OCI-LY1 (cell line): ENCODE data around the gene NPAS3.

Experiments used
- H2AFZ ChIP-seq: fragments of 200-600 bp; sonication (generic), shearing (Covaris generic); 2 replicates; pipeline ENCODE4 v1.6.0; 2014; ENCODE audit warnings: antibody characterized with exemption, mild to moderate bottlenecking, low read length
- H3F3A ChIP-seq: fragments of 200-600 bp; sonication (generic), shearing (Covaris generic); 2 replicates; pipeline ENCODE4 v1.6.0; 2014; ENCODE audit warnings: mild to moderate bottlenecking, antibody characterized with exemption, low read length, moderate library complexity; ENCODE audit not compliant: insufficient read depth
- H3K27ac ChIP-seq: fragments of 200-600 bp; sonication (generic); 2 replicates; pipeline ENCODE4 v1.5.1; 2014; ENCODE audit warnings: low read length, mixed run types, mild to moderate bottlenecking, low read depth; ENCODE audit not compliant: poor library complexity, severe bottlenecking
- H3K27me3 ChIP-seq: fragments of 200-600 bp; sonication (generic); 2 replicates; pipeline ENCODE4 v1.6.0; 2014; ENCODE audit warnings: antibody characterized with exemption, mild to moderate bottlenecking, low read length, moderate library complexity; ENCODE audit not compliant: insufficient read depth
- H3K36me3 ChIP-seq: fragments of 200-600 bp; sonication (generic); 2 replicates; pipeline ENCODE4 v1.6.1; 2014; ENCODE audit warnings: mild to moderate bottlenecking, antibody characterized with exemption, low read length, moderate library complexity, mixed read lengths; ENCODE audit not compliant: insufficient read depth
- H3K4me1 ChIP-seq: fragments of 200-600 bp; sonication (generic); 2 replicates; pipeline ENCODE4 v1.5.1; 2014; ENCODE audit warnings: mild to moderate bottlenecking, low read length, moderate library complexity; ENCODE audit not compliant: insufficient read depth, severe bottlenecking
- H3K4me2 ChIP-seq: fragments of 200-600 bp; sonication (generic), shearing (Covaris generic); 2 replicates; pipeline ENCODE4 v1.6.1; 2014; ENCODE audit warnings: low read length
- H3K4me3 ChIP-seq: fragments of 200-600 bp; sonication (generic); 2 replicates; pipeline ENCODE4 v1.5.1; 2014; ENCODE audit warnings: low read length, low read depth, mild to moderate bottlenecking, mixed read lengths; ENCODE audit not compliant: poor library complexity, severe bottlenecking
- H3K79me2 ChIP-seq: fragments of 200-600 bp; shearing (Covaris generic); 2 replicates; pipeline ENCODE4 v1.6.1; 2016; ENCODE audit warnings: mixed run types, low read length, mixed read lengths; ENCODE audit not compliant: insufficient read depth
- H3K9ac ChIP-seq: fragments of 200-600 bp; sonication (generic), shearing (Covaris generic); 2 replicates; pipeline ENCODE4 v1.6.1; 2014; ENCODE audit warnings: mild to moderate bottlenecking, low read length, mixed read lengths
- H3K9me2 ChIP-seq: fragments of 200-600 bp; sonication (generic), shearing (Covaris generic); 2 replicates; pipeline ENCODE4 v1.6.1; 2014; ENCODE audit warnings: low read depth, mild to moderate bottlenecking, low read length, mixed read lengths
- H3K9me3 ChIP-seq: fragments of 200-600 bp; shearing (Covaris generic); 2 replicates; pipeline ENCODE4 v1.6.1; 2014; ENCODE audit warnings: low read length, mixed read lengths
- H4K20me1 ChIP-seq: fragments of 200-600 bp; sonication (generic), shearing (Covaris generic); 2 replicates; pipeline ENCODE4 v1.6.0; 2016; ENCODE audit warnings: mild to moderate bottlenecking, low read length; ENCODE audit not compliant: insufficient read depth
- CTCF ChIP-seq: fragments of 200-600 bp; sonication (generic), shearing (Covaris generic); IDR thresholded peaks from 2 replicates; pipeline ENCODE4 v1.5.1; 2017; ENCODE audit warnings: mild to moderate bottlenecking, antibody characterized with exemption, low read length, moderate library complexity, mixed read lengths
- EZH2 ChIP-seq: fragments of 200-600 bp; sonication (generic), shearing (Covaris generic); IDR thresholded peaks from 2 replicates; pipeline ENCODE4 v1.8.0; 2017; ENCODE audit warnings: borderline replicate concordance, mixed run types, mild to moderate bottlenecking, antibody characterized with exemption, low read length, moderate library complexity, mixed read lengths

NPAS3 gene

GRCh38 chr14:32984241-32984930 lies 45.7 kb downstream of the NPAS3 start:
- Histone ChIP-seq H3K9ac (no peak overlapping the region), H3K27me3 (no peaks in the 10 kb centered on the region), H3F3A (no peaks in the 10 kb centered on the region), H3K4me2 (no peak overlapping the region), H3K36me3 (no peaks in the 10 kb centered on the region), H3K4me3 (no peak overlapping the region), H2AFZ (no peak overlapping the region), H3K27ac (no peak overlapping the region), H4K20me1 (no peaks in the 10 kb centered on the region), H3K9me2 (no peaks in the 10 kb centered on the region), H3K4me1 (peaks cover 30% of the 10 kb centered on the region), H3K79me2 (no peaks in the 10 kb centered on the region), H3K9me3 (no peaks in the 10 kb centered on the region)
- TF ChIP-seq EZH2 (no peak), CTCF (no peak)

GRCh38 chr14:32985866-32986265 lies 47.2 kb downstream of the NPAS3 start:
- no peak overlapping the region for H2AFZ ChIP-seq
- H3K4me1 ChIP-seq: peaks cover 28% of the 10 kb centered on the region
- H3K9me2 ChIP-seq: no peaks in the 10 kb centered on the region
- H3K4me3 ChIP-seq: no peak overlapping the region
- peak overlapping the region; percentile 32 for H3K27ac ChIP-seq
- no peaks in the 10 kb centered on the region for H3F3A ChIP-seq
- H3K4me2 ChIP-seq: no peak overlapping the region
- TF ChIP-seq EZH2 (no peak), CTCF (no peak)
- no peaks in the 10 kb centered on the region for H3K27me3 ChIP-seq
- no peaks in the 10 kb centered on the region for H3K36me3 ChIP-seq
- no peaks in the 10 kb centered on the region for H4K20me1 ChIP-seq
- H3K79me2 ChIP-seq: no peaks in the 10 kb centered on the region
- no peak overlapping the region for H3K9ac ChIP-seq
- no peaks in the 10 kb centered on the region for H3K9me3 ChIP-seq

- Histone ChIP-seq H3K4me3 (no peak overlapping the region), H3F3A (no peaks in the 10 kb centered on the region), H3K4me1 (peaks cover 21% of the 10 kb centered on the region), H3K9me2 (no peaks in the 10 kb centered on the region), H3K4me2 (no peak overlapping the region), H3K36me3 (no peaks in the 10 kb centered on the region), H3K9me3 (no peaks in the 10 kb centered on the region), H4K20me1 (no peaks in the 10 kb centered on the region), H3K27me3 (no peaks in the 10 kb centered on the region), H2AFZ (no peak overlapping the region), H3K27ac (no peak overlapping the region), H3K9ac (no peak overlapping the region), H3K79me2 (no peaks in the 10 kb centered on the region)
- no peak for TF ChIP-seq EZH2
- no peak for TF ChIP-seq CTCF
These were observed 48.3 kb downstream of the NPAS3 start for GRCh38 chr14:32986791-32987540.
